ENCODE measurements around the gene KRT10. TPM values are rescaled to one million over a fixed set of nuclear protein-coding genes. Genes with fewer than 3 reads are reported as not detected.

KRT10 gene
- polyA plus RNA-seq, 6 donors from 2014 or later, result 194 to 275 (median 232) TPM

- ATAC-seq (ENCODE audit: low read depth in 2 of 2) (no peak), DNase-seq (no peak)
- peaks cover 39 to 54% (median 49%) of the 10 kb centered on the region in 3 donors for H3K27me3 Mint-ChIP-seq
- H3K27ac Mint-ChIP-seq, result no peak overlapping the region
- H3K4me3 Mint-ChIP-seq, result no peak overlapping the region
- H3K9me3 Mint-ChIP-seq, result no peaks in the 10 kb centered on the region
- no peaks in the 10 kb centered on the region for H3K4me1 Mint-ChIP-seq
- no peaks in the 10 kb centered on the region for H3K36me3 Mint-ChIP-seq
Observed at GRCh38 chr17:40849723-40850122, 27.3 kb upstream of the KRT10 start.

DNA sequence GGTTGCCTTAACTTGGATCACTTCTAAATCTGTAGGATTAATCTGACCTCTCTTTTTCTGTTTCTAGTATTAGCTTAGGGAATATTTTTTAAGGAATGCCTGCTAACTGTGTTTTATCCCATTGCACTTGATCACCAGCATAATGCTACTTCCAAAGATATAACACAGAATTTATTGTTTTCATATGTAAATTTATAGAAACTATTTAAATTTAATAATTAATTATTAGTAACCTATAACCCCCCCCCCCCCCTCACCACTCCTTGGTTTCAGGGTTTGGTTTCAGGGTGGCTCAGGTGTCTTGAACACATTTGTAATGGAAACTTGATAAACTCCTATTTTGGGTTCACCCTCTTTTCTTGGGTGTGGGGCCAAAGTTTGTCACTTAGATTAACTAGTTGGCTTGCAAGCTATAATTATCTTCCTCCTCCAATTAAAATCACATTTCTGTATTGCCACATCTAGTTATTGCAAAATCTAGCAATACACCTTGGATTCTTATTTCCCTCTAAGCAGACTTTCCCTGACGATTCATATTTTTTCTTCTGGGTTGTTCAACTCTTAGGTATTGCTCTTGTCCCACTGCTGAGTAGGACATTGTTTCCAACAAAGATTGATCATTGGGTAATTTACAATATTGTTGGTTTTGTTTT lies 26.3 kb upstream of the KRT10 start:
- no peak overlapping the region for H3K27ac Mint-ChIP-seq
- ATAC-seq (ENCODE audit: low read depth in 2 of 2), result no peak
- peaks cover 47 to 57% (median 50%) of the 10 kb centered on the region in 3 donors for H3K27me3 Mint-ChIP-seq

DNA sequence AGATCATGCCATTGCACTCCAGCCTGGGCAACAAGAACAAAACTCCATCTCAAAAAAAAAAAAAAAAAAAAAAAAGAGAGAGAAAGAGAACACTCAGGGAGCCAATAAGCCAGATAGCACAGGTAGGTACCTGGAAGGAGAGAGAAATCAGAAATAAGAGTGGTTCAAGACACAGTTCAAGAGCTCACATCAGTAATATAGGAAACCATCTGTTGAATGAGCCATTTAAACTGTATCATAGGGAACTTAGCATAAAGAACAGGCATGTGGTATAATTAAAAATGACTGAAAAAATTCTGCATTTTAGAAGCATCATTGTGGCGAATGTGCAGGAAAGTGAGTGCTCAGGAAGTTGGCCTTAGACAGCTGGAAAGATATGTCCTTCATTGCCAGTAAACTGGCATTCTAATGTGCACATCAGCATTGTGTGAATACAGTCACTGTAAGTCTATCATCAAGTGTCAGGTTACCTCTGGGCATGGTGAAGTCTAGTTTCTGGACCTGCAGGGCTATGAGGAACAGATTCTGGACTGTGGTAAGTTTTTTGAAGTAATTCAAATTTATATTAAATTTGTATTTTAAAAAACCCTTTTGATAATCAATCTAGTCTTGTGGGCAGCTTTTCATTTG lies 24.2 kb upstream of the KRT10 start:
- no peaks in the 10 kb centered on the region for H3K9me3 Mint-ChIP-seq
- ATAC-seq (ENCODE audit: low read depth in 2 of 2), result no peak
- H3K27me3 Mint-ChIP-seq, result peaks cover 55 to 57% (median 56%) of the 10 kb centered on the region in 3 donors
- no peaks in the 10 kb centered on the region for H3K4me1 Mint-ChIP-seq
- H3K27ac Mint-ChIP-seq, result no peak overlapping the region
- H3K4me3 Mint-ChIP-seq, result no peak overlapping the region
- peaks cover 0 to 7% of the 10 kb centered on the region in 2 donors for H3K36me3 Mint-ChIP-seq
- no peak for DNase-seq

More for the DNA sequence above, 26.3 kb upstream of the KRT10 start:
- no peaks in the 10 kb centered on the region for H3K36me3 Mint-ChIP-seq
- no peaks in the 10 kb centered on the region for H3K4me1 Mint-ChIP-seq
- DNase-seq, result no peak
- no peaks in the 10 kb centered on the region for H3K9me3 Mint-ChIP-seq
- no peak overlapping the region for H3K4me3 Mint-ChIP-seq

DNA sequence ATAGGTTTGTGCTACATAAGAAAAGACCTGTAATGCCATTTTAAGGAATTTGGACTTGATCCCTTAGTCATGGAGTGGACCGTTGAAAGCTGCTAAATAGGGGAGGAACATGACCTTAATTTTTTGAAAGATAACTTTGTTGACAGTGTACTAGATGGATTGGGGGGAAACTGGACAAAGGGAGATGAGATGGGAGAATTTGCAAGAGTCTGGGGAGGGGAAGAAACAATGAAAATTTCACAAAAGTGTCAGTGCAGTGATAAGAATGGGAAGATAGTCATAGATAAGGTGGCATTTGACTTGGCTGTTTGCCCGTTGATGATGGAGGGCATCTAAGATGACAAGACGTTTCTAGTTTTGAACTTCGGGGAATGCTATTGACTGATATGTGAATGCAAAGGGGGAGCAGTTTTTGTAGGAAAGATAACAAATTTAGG lies 22.3 kb upstream of the KRT10 start:
- ATAC-seq (ENCODE audit: low read depth in 2 of 2), result no peak
- peaks cover 0 to 2% (median 0%) of the 10 kb centered on the region in 7 donors for H3K9me3 Mint-ChIP-seq
- H3K27ac Mint-ChIP-seq, result no peak overlapping the region
- H3K4me3 Mint-ChIP-seq, result no peak overlapping the region
- H3K36me3 Mint-ChIP-seq, result peaks cover 0 to 7% of the 10 kb centered on the region in 2 donors
- peaks cover 54 to 58% (median 57%) of the 10 kb centered on the region in 3 donors for H3K27me3 Mint-ChIP-seq
- no peaks in the 10 kb centered on the region for H3K4me1 Mint-ChIP-seq
- DNase-seq, result no peak

DNA sequence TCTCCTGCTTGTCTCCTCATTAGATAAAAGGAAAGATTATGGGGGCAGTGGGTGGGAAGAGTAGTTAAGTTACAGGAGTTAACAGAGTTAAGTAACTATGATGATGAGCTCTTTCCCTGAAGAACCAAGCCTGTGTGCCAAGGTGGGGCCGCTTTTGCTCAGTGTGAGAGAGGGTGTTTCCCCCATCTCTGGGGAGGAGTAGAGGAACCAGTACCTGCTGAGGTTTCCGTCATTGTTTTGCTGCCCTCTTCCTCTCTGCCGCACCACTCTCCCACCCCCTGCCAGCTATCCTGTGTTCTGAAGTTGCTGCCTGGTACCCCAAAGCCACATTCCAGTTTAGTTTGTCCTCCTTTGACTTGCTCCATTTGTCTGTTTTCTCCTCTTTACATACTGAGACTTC lies 20.8 kb upstream of the KRT10 start:
- Mint-ChIP-seq H3K9me3 (peaks cover 0 to 2% (median 0%) of the 10 kb centered on the region in 7 donors), H3K4me1 (no peaks in the 10 kb centered on the region), H3K36me3 (peaks cover 0 to 7% of the 10 kb centered on the region in 2 donors), H3K27me3 (peaks cover 51 to 54% (median 53%) of the 10 kb centered on the region in 3 donors), H3K4me3 (peak overlapping the region in 1 of 8 donors; percentile 48), H3K27ac (no peak overlapping the region)
- DNase-seq (no peak), ATAC-seq (ENCODE audit: low read depth in 2 of 2) (peak in 1 of 2 donors; percentile 76)

GRCh38 chr17:40841246-40841645 lies 18.8 kb upstream of the KRT10 start:
- H3K4me1 Mint-ChIP-seq, result no peaks in the 10 kb centered on the region
- peaks cover 0 to 7% of the 10 kb centered on the region in 2 donors for H3K36me3 Mint-ChIP-seq
- no peak overlapping the region for H3K27ac Mint-ChIP-seq
- H3K27me3 Mint-ChIP-seq, result peaks cover 47 to 51% (median 50%) of the 10 kb centered on the region in 3 donors
- peaks cover 0 to 2% (median 0%) of the 10 kb centered on the region in 7 donors for H3K9me3 Mint-ChIP-seq
- ATAC-seq (ENCODE audit: low read depth in 2 of 2), result no peak
- H3K4me3 Mint-ChIP-seq, result no peak overlapping the region
- no peak for DNase-seq

DNA sequence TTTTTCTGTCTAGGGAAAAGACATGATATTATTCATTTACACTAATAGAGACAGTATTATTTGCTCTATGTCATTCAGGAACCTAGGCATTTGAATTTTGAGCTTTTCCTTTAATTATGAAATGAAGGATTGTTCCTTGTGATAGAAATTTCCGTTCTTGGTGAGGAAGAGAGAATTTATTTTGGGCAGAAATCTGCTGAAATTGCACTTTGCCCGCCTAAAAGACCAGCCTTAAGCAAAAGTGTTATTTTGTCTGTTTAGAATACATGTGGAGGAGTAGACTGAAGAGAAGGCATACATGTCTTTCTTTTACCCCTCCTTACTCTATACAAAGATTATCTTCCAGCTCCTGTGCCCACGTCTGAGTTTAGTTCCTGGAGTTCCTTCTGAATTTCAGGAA lies 16.8 kb upstream of the KRT10 start:
- no peak overlapping the region for H3K27ac Mint-ChIP-seq
- peaks cover 27 to 30% (median 29%) of the 10 kb centered on the region in 3 donors for H3K27me3 Mint-ChIP-seq
- no peak for ATAC-seq (ENCODE audit: low read depth in 2 of 2)
- DNase-seq, result no peak
- peaks cover 7 to 13% of the 10 kb centered on the region in 2 donors for H3K36me3 Mint-ChIP-seq
- H3K4me1 Mint-ChIP-seq, result no peaks in the 10 kb centered on the region
- no peak overlapping the region for H3K4me3 Mint-ChIP-seq
- H3K9me3 Mint-ChIP-seq, result peaks cover 0 to 2% (median 0%) of the 10 kb centered on the region in 7 donors

DNA sequence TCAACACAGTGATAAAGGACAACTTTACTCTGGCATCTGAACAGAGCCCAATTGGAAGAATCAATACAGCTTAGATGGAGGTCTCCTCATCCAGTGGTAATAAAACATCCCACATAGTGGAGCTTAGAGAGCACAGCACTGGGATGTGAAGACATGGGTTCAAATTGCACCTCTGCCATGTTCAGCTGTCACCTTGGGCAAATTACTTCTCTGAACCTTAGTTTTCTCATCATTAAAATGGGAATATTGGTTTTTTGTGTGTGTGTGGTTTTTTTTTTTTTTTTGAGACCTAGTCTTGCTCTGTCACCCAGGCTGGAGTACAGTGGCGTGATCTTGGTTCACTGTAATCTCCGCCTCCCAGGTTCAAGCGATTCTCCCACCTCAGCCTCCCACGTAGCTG lies 13.6 kb upstream of the KRT10 start:
- ATAC-seq (ENCODE audit: low read depth in 2 of 2) (no peak), DNase-seq (no peak)
- H3K27me3 Mint-ChIP-seq, result peaks cover 4 to 6% (median 5%) of the 10 kb centered on the region in 3 donors
- peaks cover 6 to 7% of the 10 kb centered on the region in 2 donors for H3K36me3 Mint-ChIP-seq
- H3K4me1 Mint-ChIP-seq, result no peaks in the 10 kb centered on the region
- no peak overlapping the region for H3K4me3 Mint-ChIP-seq
- H3K27ac Mint-ChIP-seq, result peak overlapping the region in 1 of 6 donors; percentile 24
- peaks cover 0 to 2% (median 0%) of the 10 kb centered on the region in 7 donors for H3K9me3 Mint-ChIP-seq

GRCh38 chr17:40833882-40834281 lies 11.5 kb upstream of the KRT10 start:
- no peak for ATAC-seq (ENCODE audit: low read depth in 2 of 2)
- Mint-ChIP-seq H3K9me3 (peaks cover 0 to 5% (median 0%) of the 10 kb centered on the region in 7 donors), H3K4me3 (no peak overlapping the region), H3K4me1 (no peaks in the 10 kb centered on the region), H3K27me3 (no peaks in the 10 kb centered on the region), H3K27ac (no peak overlapping the region), H3K36me3 (peaks cover 11 to 14% of the 10 kb centered on the region in 2 donors)
- no peak for DNase-seq

- Mint-ChIP-seq H3K27ac (peak overlapping the region in 1 of 6 donors; percentile 9), H3K36me3 (peaks cover 15 to 22% of the 10 kb centered on the region in 2 donors), H3K4me3 (peak overlapping the region in 1 of 8 donors; percentile 29), H3K9me3 (peaks cover 0 to 5% (median 0%) of the 10 kb centered on the region in 7 donors), H3K27me3 (peaks cover under 1 to 9% (median 2%) of the 10 kb centered on the region in 3 donors), H3K4me1 (no peaks in the 10 kb centered on the region)
- ATAC-seq (ENCODE audit: low read depth in 2 of 2) (no peak), DNase-seq (no peak)
Observed at GRCh38 chr17:40832840-40833239, 10.4 kb upstream of the KRT10 start.

DNA sequence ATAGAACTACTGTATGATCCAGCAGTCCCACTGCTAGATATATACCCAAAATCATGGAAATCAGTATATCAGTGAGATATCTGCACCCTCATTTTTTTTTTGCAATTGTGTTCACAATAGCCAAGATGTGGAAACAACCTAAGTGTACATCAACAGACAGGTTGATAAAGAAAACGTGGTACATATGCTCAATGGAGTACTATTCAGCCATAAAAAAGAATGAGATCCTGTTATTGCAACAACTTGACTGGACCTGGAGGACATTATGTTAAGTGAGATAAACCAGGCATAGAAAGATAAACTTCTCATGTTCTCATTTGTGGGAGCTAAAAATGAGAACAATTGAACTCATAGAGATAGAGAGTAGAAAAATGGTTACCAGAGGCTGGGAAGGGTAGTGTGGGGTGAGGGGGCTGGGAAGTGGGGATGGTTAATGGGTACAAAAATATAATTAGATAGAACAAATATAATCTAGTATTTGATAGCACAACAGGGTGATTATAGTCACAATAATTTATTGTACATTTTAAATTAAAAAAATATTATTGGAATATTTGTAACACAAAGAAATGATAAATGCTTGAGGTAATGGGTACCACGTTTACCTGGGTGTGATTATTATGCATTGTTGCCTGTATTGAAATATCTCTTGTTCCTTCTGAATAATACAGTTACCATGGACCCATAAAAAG lies 7.8 kb upstream of the KRT10 start:
- H3K27ac Mint-ChIP-seq, result no peak overlapping the region
- DNase-seq (no peak), ATAC-seq (ENCODE audit: low read depth in 2 of 2) (no peak)
- peaks cover 18 to 32% (median 24%) of the 10 kb centered on the region in 3 donors for H3K27me3 Mint-ChIP-seq
- peaks cover 23 to 35% of the 10 kb centered on the region in 2 donors for H3K36me3 Mint-ChIP-seq
- peaks cover 0 to 9% (median 0%) of the 10 kb centered on the region in 7 donors for H3K9me3 Mint-ChIP-seq
- no peak overlapping the region for H3K4me3 Mint-ChIP-seq
- H3K4me1 Mint-ChIP-seq, result no peaks in the 10 kb centered on the region

DNA sequence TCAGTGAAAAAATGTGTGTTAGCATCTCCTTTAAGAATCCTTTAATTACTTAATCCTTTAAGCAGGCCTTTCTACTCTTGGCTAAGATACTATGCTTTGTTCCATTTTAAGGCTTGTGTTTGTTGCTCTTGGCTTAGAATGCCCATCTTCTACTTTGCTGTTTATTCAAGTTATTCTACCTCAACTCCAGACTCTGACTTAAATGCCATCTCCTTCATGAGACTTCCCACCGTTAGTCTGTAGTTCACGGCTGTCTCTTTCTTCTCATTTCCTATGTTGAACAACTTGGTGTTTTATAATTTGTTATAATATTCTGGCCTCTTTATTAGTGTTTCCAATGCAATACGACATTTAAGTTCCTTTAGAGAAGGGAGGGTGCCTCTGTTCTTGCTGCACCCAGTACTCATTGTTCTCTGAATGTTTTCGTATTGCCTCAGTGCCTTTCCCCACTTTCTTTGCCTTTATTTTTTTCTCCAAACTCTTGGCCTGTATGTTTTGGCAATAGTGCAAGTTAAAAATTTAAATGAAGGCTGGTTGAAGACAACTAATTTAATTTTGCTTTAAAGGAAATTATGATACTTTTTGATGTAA lies 6.1 kb upstream of the KRT10 start:
- H3K9me3 Mint-ChIP-seq, result peaks cover 0 to 9% (median 0%) of the 10 kb centered on the region in 7 donors
- ATAC-seq (ENCODE audit: low read depth in 2 of 2) (no peak), DNase-seq (no peak)
- H3K36me3 Mint-ChIP-seq, result peaks cover 17 to 28% of the 10 kb centered on the region in 2 donors
- H3K27me3 Mint-ChIP-seq, result peaks cover 18 to 39% (median 24%) of the 10 kb centered on the region in 3 donors
- H3K4me1 Mint-ChIP-seq, result peaks cover 3 to 10% (median 10%) of the 10 kb centered on the region in 3 donors
- no peak overlapping the region for H3K4me3 Mint-ChIP-seq
- no peak overlapping the region for H3K27ac Mint-ChIP-seq
